HFFc6 (cell line): Measurements from ENCODE around the gene PRKD1. TPM values are rescaled to one million over a fixed set of nuclear protein-coding genes. Genes with fewer than 3 reads are reported as not detected.

Experiments
- DNase-seq: peaks from one replicate; pipeline ENCODE4 v3.0.0-alpha.2; 2018
- H3K27ac Mint-ChIP-seq: 2 replicates; pipeline ENCODE4 v1.8.0; 2020; ENCODE audit warnings: mild to moderate bottlenecking, mixed read lengths
- H3K27me3 Mint-ChIP-seq: 2 replicates; pipeline ENCODE4 v1.8.0; 2021; ENCODE audit warnings: mild to moderate bottlenecking, moderate library complexity, mixed read lengths; ENCODE audit not compliant: insufficient read depth
- H3K36me3 Mint-ChIP-seq: 2 replicates; pipeline ENCODE4 v1.8.0; 2021; ENCODE audit warnings: low read depth, mixed read lengths
- H3K4me1 Mint-ChIP-seq: 2 replicates; pipeline ENCODE4 v1.8.0; 2020; ENCODE audit warnings: low read depth, mixed read lengths
- H3K4me3 Mint-ChIP-seq: 2 replicates; pipeline ENCODE4 v1.8.0; 2020; ENCODE audit warnings: mild to moderate bottlenecking, moderate library complexity, mixed read lengths
- H3K9me3 Mint-ChIP-seq: 2 replicates; pipeline ENCODE4 v1.8.0; 2020; ENCODE audit warnings: mild to moderate bottlenecking, mixed read lengths
- CTCF ChIP-seq: fragments of 200-600 bp; sonication (generic); IDR thresholded peaks from 2 replicates; pipeline ENCODE4 v1.5.0; 2021; ENCODE audit warnings: antibody characterized with exemption, mild to moderate bottlenecking
- total RNA-seq, 6 experiments: library from RNA; stranded (reverse); fragmentation: NEBNext Ultra II Directional; extraction: Animal tissue kit (Norgen Biotek cat#: 25700); gene quantifications; 2 replicates in 1 of 6; 3 replicates in 5 of 6; pipeline ENCODE4 v1.2.3, GENCODE V29; 2021

Gene PRKD1
- total RNA-seq, 6 experiments from 2014 or later, result 19.1 to 23.9 (median 21.7) TPM

GRCh38 chr14:29627137-29627536 is 300.5 kb downstream of the PRKD1 start:
- H3K27ac Mint-ChIP-seq, result no peak overlapping the region
- no peak for TF ChIP-seq CTCF
- no peaks in the 10 kb centered on the region for H3K27me3 Mint-ChIP-seq
- no peaks in the 10 kb centered on the region for H3K9me3 Mint-ChIP-seq
- DNase-seq, result peak; percentile 38
- peaks cover 14% of the 10 kb centered on the region for H3K4me1 Mint-ChIP-seq
- no peak overlapping the region for H3K4me3 Mint-ChIP-seq
- H3K36me3 Mint-ChIP-seq, result peaks cover 5% of the 10 kb centered on the region

GRCh38 chr14:29618323-29619067 is 309.2 kb downstream of the PRKD1 start:
- no peaks in the 10 kb centered on the region for H3K4me1 Mint-ChIP-seq

GRCh38 chr14:29616922-29617321 is 310.7 kb downstream of the PRKD1 start:
- H3K27ac Mint-ChIP-seq, result no peak overlapping the region
- no peaks in the 10 kb centered on the region for H3K4me1 Mint-ChIP-seq
- DNase-seq, result no peak
- no peak overlapping the region for H3K4me3 Mint-ChIP-seq
- peaks cover 5% of the 10 kb centered on the region; the same call in 1 of the 2 replicates for H3K9me3 Mint-ChIP-seq
- no peak for TF ChIP-seq CTCF
- H3K27me3 Mint-ChIP-seq, result no peaks in the 10 kb centered on the region
- peaks cover 24% of the 10 kb centered on the region for H3K36me3 Mint-ChIP-seq

More at GRCh38 chr14:29618323-29619067, 309.2 kb downstream of the PRKD1 start:
- Mint-ChIP-seq H3K36me3 (peaks cover 29% of the 10 kb centered on the region), H3K9me3 (peaks cover 5% of the 10 kb centered on the region; the same call in 1 of the 2 replicates), H3K27me3 (no peaks in the 10 kb centered on the region), H3K4me3 (no peak overlapping the region), H3K27ac (no peak overlapping the region)
- no peak for TF ChIP-seq CTCF
- DNase-seq, result no peak

GRCh38 chr14:29608861-29609260 is 318.8 kb downstream of the PRKD1 start:
- Mint-ChIP-seq H3K9me3 (no peaks in the 10 kb centered on the region), H3K27me3 (no peaks in the 10 kb centered on the region; the same call in 1 of the 2 replicates), H3K4me3 (no peak overlapping the region), H3K4me1 (no peaks in the 10 kb centered on the region), H3K36me3 (peaks cover 5% of the 10 kb centered on the region; the same call in 1 of the 2 replicates), H3K27ac (no peak overlapping the region)
- TF ChIP-seq CTCF, result no peak
- no peak for DNase-seq

GRCh38 chr14:29607169-29607568 is 320.5 kb downstream of the PRKD1 start:
- Mint-ChIP-seq H3K36me3 (peaks cover 5% of the 10 kb centered on the region; the same call in 1 of the 2 replicates), H3K4me3 (no peak overlapping the region), H3K9me3 (no peaks in the 10 kb centered on the region), H3K27me3 (no peaks in the 10 kb centered on the region; the same call in 1 of the 2 replicates), H3K27ac (no peak overlapping the region), H3K4me1 (no peaks in the 10 kb centered on the region)
- no peak for DNase-seq
- no peak for TF ChIP-seq CTCF
